Sigmoid colon (tissue), 7 donors: ENCODE results near the gene SMTNL2. TPM values are rescaled to one million over a fixed set of nuclear protein-coding genes. Genes with fewer than 3 reads are reported as not detected.
"Not testable (repeated sequence)": the region's sequence is repeated elsewhere in the genome, so short reads cannot be mapped to it uniquely, and the experiment has no call there.

Source experiments
- DNase-seq: peaks from one replicate; pipeline ENCODE4 v3.0.0-alpha.2; 2019
- H3K27ac ChIP-seq, 4 donors: fragments of 200-600 bp; sonication (generic); one replicate each; pipeline ENCODE4 v1.5.1; 2016 to 2019; ENCODE audit warnings: mild to moderate bottlenecking in 1 of 4
- H3K27me3 ChIP-seq, 3 donors: fragments of 200-600 bp; sonication (generic); one replicate each; pipeline ENCODE4 v1.5.1; 2019; ENCODE audit warnings: mild to moderate bottlenecking in 1 of 3
- H3K36me3 ChIP-seq, 4 donors: fragments of 200-600 bp; sonication (generic); one replicate each; pipeline ENCODE4 v1.5.1; 2016 to 2019
- H3K4me1 ChIP-seq, 4 donors: fragments of 200-600 bp; sonication (generic); one replicate each; pipeline ENCODE4 v1.5.1; 2017 to 2019
- H3K4me3 ChIP-seq, 4 donors: fragments of 200-600 bp; sonication (generic); one replicate each; pipeline ENCODE4 v1.5.1; 2017 to 2019; ENCODE audit warnings: mild to moderate bottlenecking in 2 of 4, moderate library complexity in 1 of 4
- H3K9me3 ChIP-seq, 4 donors: fragments of 200-600 bp in 3 of 4; sonication (generic) in 3 of 4; one replicate each; pipeline versions ENCODE4 v1.5.1 to v1.6.1; 2013 to 2019
- EP300 ChIP-seq, 4 donors: sonication (generic); formaldehyde crosslinking; IDR thresholded peaks; one replicate each; pipeline ENCODE4 v1.6.1; 2017; ENCODE audit warnings: antibody characterized with exemption in 4 of 4
- POLR2A ChIP-seq, 2 donors: fragments of 450-650 bp; IDR thresholded peaks; one replicate each; pipeline ENCODE4 v1.6.1; 2016; ENCODE audit warnings: antibody characterized with exemption in 2 of 2, mild to moderate bottlenecking in 2 of 2, moderate library complexity in 2 of 2
- POLR2AphosphoS5 ChIP-seq, 4 donors: sonication (generic); formaldehyde crosslinking; IDR thresholded peaks; one replicate each; pipeline ENCODE4 v1.6.1; 2017; ENCODE audit warnings: antibody characterized with exemption in 4 of 4
- WGBS, 2 donors: extraction: QIAGEN DNeasy Blood & Tissue Kit; methylation state at CpG; one replicate each; pipeline ENCODE4 v1.1.7; 2013; 5-methylcytosine and 5-hydroxymethylcytosine counted together
- intact Hi-C: fragments of 100-400 bp; cut with DNase I; formaldehyde crosslinking; loops from one replicate; pipeline ENCODE4 v1.15.1; 2023
- polyA plus RNA-seq, 3 donors: library from polyadenylated mRNA; stranded (reverse); fragments of 200-250 nt; gene quantifications; one replicate each; pipeline ENCODE4 v1.2.3, GENCODE V29; 2013
- total RNA-seq, 4 donors: library from RNA; depleted of rRNA; stranded (reverse); fragments of >200 nt; gene quantifications; one replicate each; pipeline ENCODE4 v1.1.0, GENCODE V29; 2016
- TF ChIP-seq, protein P1 (sequence below), 4 experiments: fragments of 450-650 bp in 3 of 4; fragments of 200-600 bp in 1 of 4; IDR thresholded peaks; one replicate each; pipeline ENCODE4 v1.5.1; 2016 to 2019; ENCODE audit warnings: antibody characterized with exemption in 4 of 4, mild to moderate bottlenecking in 3 of 4, moderate library complexity in 2 of 4
- donor health status: healthy with polysubstance abuse.
- donor health status: Bipolar disorder and iron deficiency.
- donor health status: healthy.

Gene SMTNL2
- total and polyA plus RNA-seq, 7 donors: 0.33 to 1.9 (median 0.99) TPM; not detected in 1

DNA sequence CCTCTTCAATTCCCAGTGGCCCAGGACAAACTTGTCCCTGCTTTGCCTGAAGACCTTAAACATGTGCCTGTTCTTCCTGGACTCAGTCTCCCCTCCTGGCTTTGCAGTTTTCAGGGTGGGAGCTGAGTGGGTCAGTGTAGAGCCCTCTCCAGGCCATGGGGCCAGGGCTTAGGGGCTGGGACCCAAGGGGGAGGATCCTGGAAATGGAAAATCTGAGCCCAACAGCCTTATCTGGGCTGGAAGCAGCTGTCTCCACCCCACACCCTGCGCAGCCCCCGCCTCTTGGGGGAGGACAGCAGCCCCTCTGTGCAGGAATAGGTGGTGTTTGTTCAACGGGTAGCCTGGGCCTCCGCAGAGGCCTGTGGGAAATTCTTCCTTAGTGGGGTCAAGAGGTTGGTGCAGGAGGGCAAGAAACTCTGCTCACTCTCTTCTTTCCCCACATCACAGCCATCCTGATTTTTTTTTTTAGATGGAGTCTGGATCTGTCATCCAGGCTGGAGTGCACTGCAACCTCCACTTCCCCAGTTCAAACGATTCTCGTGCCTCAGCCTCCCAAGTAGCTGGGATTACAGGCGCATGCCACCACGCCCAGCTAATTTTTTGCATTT, 6.8 kb upstream of the SMTNL2 start:
- Histone ChIP-seq H3K27me3 (peaks cover 0 to 11% (median 10%) of the 10 kb centered on the region in 3 donors), H3K9me3 (no peaks in the 10 kb centered on the region), H3K36me3 (no peaks in the 10 kb centered on the region), H3K27ac (no peak overlapping the region), H3K4me1 (no peaks in the 10 kb centered on the region), H3K4me3 (no peak overlapping the region)
- intact Hi-C loops: no loop called here
- TF ChIP-seq POLR2A (IDR thresholded peaks at IDR 0.05) (no peak), EP300 (IDR thresholded peaks at IDR 0.05) (no peak), POLR2AphosphoS5 (IDR thresholded peaks at IDR 0.05) (no peak)
- TF ChIP-seq, protein P1, sequence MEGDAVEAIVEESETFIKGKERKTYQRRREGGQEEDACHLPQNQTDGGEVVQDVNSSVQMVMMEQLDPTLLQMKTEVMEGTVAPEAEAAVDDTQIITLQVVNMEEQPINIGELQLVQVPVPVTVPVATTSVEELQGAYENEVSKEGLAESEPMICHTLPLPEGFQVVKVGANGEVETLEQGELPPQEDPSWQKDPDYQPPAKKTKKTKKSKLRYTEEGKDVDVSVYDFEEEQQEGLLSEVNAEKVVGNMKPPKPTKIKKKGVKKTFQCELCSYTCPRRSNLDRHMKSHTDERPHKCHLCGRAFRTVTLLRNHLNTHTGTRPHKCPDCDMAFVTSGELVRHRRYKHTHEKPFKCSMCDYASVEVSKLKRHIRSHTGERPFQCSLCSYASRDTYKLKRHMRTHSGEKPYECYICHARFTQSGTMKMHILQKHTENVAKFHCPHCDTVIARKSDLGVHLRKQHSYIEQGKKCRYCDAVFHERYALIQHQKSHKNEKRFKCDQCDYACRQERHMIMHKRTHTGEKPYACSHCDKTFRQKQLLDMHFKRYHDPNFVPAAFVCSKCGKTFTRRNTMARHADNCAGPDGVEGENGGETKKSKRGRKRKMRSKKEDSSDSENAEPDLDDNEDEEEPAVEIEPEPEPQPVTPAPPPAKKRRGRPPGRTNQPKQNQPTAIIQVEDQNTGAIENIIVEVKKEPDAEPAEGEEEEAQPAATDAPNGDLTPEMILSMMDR (IDR thresholded peaks at IDR 0.05): no peak
- DNase-seq: no peak
- WGBS, 2 donors: 82 to 85% methylated on average over 8 of the region's 8 CpGs

- intact Hi-C loops, H3K9me3 ChIP-seq, DNase-seq, H3K4me3 ChIP-seq, H3K27ac ChIP-seq, H3K4me1 ChIP-seq, H3K36me3 ChIP-seq: not testable (repeated sequence)
- H3K27me3 ChIP-seq: peaks cover 0 to 20% (median 17%) of the 10 kb centered on the region in 3 donors
- WGBS, 2 donors: 95 to 97% methylated on average over 24 of the region's 24 CpGs
Observed at GRCh38 chr17:4578349-4578748, 6.0 kb upstream of the SMTNL2 start.

- peaks cover 10 to 33% (median 31%) of the 10 kb centered on the region in 3 donors for H3K27me3 ChIP-seq
- H3K4me3 ChIP-seq: no peak overlapping the region
- peaks cover 0 to 13% (median 11%) of the 10 kb centered on the region in 4 donors for H3K4me1 ChIP-seq
- intact Hi-C loops: no loop called here
- TF ChIP-seq POLR2A (IDR thresholded peaks at IDR 0.05) (no peak), EP300 (IDR thresholded peaks at IDR 0.05) (no peak), POLR2AphosphoS5 (IDR thresholded peaks at IDR 0.05) (no peak)
- TF ChIP-seq, protein P1 (IDR thresholded peaks at IDR 0.05): no peak
- 80 to 85% methylated on average over 11 of the region's 11 CpGs for WGBS, 2 donors
- H3K27ac ChIP-seq: no peak overlapping the region
- no peaks in the 10 kb centered on the region for H3K9me3 ChIP-seq
- H3K36me3 ChIP-seq: no peaks in the 10 kb centered on the region
- DNase-seq: no peak
Observed at GRCh38 chr17:4579678-4580077, 4.7 kb upstream of the SMTNL2 start.

GRCh38 chr17:4580291-4580690, 4.0 kb upstream of the SMTNL2 start:
- peaks cover 0 to 17% (median 15%) of the 10 kb centered on the region in 4 donors for H3K4me1 ChIP-seq
- H3K27ac ChIP-seq: no peak overlapping the region
- DNase-seq: no peak
- peaks cover 16 to 39% (median 37%) of the 10 kb centered on the region in 3 donors for H3K27me3 ChIP-seq
- H3K4me3 ChIP-seq: no peak overlapping the region
- intact Hi-C loops: no loop called here
- no peaks in the 10 kb centered on the region for H3K36me3 ChIP-seq
- 60 to 61% methylated on average over 7 of the region's 7 CpGs for WGBS, 2 donors
- H3K9me3 ChIP-seq: no peaks in the 10 kb centered on the region
- TF ChIP-seq, protein P1 (IDR thresholded peaks at IDR 0.05): no peak
- TF ChIP-seq POLR2AphosphoS5 (IDR thresholded peaks at IDR 0.05) (no peak), POLR2A (IDR thresholded peaks at IDR 0.05) (no peak), EP300 (IDR thresholded peaks at IDR 0.05) (no peak)

DNA sequence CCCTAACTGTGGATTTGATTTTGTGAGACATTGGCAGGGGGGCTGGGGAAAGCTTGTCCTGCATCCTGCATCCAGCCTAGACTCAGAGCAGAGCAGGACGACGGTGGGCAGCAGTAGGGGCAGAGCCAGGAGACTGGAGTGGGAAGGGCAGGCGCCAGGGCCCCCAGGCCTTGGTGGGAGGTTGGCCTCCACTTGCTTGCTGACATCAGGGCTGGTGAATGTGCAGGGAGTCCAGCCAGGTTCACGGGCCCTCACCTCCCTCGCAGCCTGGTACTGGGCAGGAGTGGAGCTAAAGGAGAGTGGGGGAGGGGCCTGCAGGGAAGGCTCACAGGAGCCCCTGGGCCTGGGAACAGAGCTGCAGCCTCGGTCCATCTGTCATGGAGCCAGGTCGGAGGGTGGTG, 2.2 kb upstream of the SMTNL2 start:
- intact Hi-C loops: no loop called here
- WGBS, 2 donors: 77 to 78% methylated on average over 7 of the region's 7 CpGs
- H3K36me3 ChIP-seq: no peaks in the 10 kb centered on the region
- no peak overlapping the region for H3K27ac ChIP-seq
- TF ChIP-seq POLR2A (IDR thresholded peaks at IDR 0.05): no peak
- TF ChIP-seq EP300 (IDR thresholded peaks at IDR 0.05): no peak
- TF ChIP-seq POLR2AphosphoS5 (IDR thresholded peaks at IDR 0.05): no peak
- TF ChIP-seq, protein P1 (IDR thresholded peaks at IDR 0.05): no peak
- H3K27me3 ChIP-seq: peaks cover 17 to 45% (median 37%) of the 10 kb centered on the region in 3 donors
- H3K9me3 ChIP-seq: no peaks in the 10 kb centered on the region
- no peak for DNase-seq
- peaks cover 0 to 17% (median 15%) of the 10 kb centered on the region in 4 donors for H3K4me1 ChIP-seq
- no peak overlapping the region for H3K4me3 ChIP-seq
